T-helper 2 cell (primary cell): ENCODE measurements around the gene CAPN13.
A peak's percentile ranks its signal among the peaks of the same experiment; 100 is the strongest.

Source experiments
- DNase-seq, 5 experiments: peaks; one replicate each; pipeline versions ENCODE4 v3.0.0 to v3.0.0-alpha.2; 2012 to 2022

CAPN13 gene

GRCh38 chr2:30680121-30680520 lies 127.1 kb downstream of the CAPN13 start:
- no peak for DNase-seq

DNA sequence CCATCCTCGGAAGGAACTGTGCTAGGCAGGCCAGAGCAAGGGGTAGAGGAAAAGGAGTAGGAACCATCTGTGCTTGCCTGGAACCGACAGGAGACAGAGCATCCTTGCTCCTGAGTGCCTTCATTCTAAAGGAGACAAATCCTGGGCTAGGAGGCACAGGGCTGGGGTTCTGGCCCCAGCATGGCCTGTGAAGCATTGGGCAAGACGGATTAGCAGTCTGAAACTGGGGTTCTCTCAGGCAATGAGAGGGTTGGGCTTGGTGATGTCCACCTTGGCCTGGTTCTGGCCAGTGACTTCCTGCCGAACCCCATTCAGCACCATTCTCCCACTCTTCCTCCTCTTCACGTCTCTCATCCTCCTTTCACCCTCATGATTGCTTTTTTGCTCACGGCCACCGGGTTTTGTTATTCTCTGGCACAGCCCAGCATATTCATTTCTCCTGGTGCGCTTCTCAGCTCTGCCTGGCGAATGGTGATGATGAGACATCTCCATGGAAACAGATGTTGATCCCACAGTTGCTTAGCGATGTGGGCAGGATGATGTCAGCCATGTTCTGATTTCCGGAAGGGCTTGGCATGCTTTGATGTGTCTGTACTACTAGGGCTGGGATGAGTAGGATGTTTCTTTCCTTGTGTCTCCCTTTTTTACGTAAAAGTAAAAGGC lies 127.7 kb downstream of the CAPN13 start:
- peak in 1 of 5 experiments; percentile 16 for DNase-seq

GRCh38 chr2:30678410-30679137 lies 128.7 kb downstream of the CAPN13 start:
- DNase-seq, result no peak

- no peak for DNase-seq
Observed at GRCh38 chr2:30677861-30678385, 129.3 kb downstream of the CAPN13 start.

- no peak for DNase-seq
Observed at GRCh38 chr2:30677231-30677630, 130.0 kb downstream of the CAPN13 start.

DNA sequence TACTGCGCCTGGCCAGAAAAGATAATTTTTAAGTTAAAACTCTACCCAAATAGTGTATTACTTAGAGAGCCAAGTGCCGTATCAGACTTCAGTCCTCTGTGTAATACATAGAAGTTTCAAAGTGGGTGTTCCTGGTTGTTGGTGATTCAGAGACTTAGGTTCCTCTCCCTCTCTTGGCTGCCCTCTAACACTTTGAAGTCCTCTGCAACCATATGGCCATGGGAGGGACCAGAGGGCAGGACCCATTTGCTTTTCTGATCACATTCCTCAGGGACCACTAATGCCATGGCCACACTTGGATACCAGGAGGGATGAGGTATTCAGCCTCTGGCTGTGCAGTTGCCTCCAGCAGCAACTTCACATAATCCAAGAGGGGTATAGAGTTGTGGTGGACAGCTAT lies 131.5 kb downstream of the CAPN13 start:
- DNase-seq, result no peak

DNA sequence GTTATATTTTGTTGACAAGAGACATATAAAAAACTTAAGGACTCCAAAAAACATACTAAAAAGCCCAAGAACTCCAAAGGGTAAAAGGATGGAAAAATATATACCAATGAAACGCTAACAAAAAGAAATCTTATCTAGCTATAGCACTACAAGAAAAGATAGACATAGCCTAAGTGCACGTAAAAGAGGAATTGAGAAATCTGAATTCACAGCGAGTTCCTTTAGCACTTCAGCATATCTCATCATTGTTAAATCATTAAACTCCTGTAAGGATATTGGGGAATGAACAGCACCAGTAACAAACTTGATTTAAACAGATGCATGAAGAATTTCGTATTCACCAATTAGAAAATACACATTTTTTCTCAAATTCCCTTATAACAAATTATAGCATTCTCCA lies 134.1 kb downstream of the CAPN13 start:
- no peak for DNase-seq
